ENCODE results near the gene THAP8. TPM values are rescaled to one million over a fixed set of nuclear protein-coding genes. Genes with fewer than 3 reads are reported as not detected.
"Not testable (repeated sequence)": the region's sequence is repeated elsewhere in the genome, so short reads cannot be mapped to it uniquely, and the experiment has no call there.

Gene THAP8
- total RNA-seq, 1 donor from 2014 or later, result 5.2 TPM

DNA sequence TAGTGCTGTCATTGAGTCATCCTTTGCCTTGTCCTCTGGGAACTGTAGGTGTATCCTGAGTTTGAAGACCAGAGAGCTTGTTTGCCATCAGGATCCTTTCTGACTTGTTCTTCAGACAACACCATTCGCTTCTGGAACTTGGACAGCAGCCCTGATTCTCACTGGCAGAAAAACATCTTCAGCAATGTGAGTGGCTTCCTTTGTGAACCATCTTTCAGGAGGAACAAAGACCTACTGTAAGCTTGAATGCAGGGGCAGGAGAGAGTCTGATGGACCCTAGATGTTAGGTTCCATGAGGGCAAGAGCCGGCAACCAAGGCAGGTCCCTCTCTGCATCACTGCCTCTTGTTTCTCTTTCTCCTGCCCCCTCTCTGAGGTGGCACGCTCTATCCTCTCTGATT lies 27.3 kb upstream of the THAP8 start:
- ATAC-seq, result no peak
- no peaks in the 10 kb centered on the region for H3K4me1 ChIP-seq
- H3K4me3 ChIP-seq, result no peak overlapping the region
- no peak for DNase-seq
- no peaks in the 10 kb centered on the region for H3K9me3 ChIP-seq
- intact Hi-C loops (cut with DNase I), result no loop called here
- TF ChIP-seq, protein P1, sequence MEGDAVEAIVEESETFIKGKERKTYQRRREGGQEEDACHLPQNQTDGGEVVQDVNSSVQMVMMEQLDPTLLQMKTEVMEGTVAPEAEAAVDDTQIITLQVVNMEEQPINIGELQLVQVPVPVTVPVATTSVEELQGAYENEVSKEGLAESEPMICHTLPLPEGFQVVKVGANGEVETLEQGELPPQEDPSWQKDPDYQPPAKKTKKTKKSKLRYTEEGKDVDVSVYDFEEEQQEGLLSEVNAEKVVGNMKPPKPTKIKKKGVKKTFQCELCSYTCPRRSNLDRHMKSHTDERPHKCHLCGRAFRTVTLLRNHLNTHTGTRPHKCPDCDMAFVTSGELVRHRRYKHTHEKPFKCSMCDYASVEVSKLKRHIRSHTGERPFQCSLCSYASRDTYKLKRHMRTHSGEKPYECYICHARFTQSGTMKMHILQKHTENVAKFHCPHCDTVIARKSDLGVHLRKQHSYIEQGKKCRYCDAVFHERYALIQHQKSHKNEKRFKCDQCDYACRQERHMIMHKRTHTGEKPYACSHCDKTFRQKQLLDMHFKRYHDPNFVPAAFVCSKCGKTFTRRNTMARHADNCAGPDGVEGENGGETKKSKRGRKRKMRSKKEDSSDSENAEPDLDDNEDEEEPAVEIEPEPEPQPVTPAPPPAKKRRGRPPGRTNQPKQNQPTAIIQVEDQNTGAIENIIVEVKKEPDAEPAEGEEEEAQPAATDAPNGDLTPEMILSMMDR (IDR thresholded peaks at IDR 0.05), result no peak
- no peaks in the 10 kb centered on the region for H3K36me3 ChIP-seq
- no peak overlapping the region for H3K27ac ChIP-seq
- H3K27me3 ChIP-seq, result no peaks in the 10 kb centered on the region

DNA sequence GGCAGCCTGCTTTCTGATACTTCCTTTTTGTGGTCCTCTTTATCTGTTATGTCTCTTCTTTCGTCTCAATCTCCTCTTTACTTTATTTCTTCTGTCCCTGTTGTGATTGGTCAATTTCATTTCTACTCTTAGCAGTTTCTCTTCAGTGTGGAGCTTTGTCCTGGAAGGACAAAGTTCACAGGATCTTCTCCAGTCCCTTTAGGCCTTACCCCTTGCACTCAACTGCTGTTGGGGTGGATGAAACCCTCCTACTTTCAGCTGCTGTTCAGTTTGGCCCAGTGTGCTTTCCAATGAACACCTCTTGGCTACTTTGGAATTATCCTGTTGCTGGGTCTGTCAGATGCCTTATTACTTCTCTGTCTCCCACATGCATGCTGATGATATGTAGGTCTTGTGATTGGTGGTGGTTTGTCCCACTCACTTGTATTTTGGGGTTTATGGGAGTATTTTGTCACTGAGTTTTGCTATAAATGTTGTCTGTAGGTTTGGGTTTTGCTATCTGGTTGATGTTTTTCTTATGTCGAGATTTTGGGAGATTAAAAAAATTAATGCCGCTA lies 25.4 kb upstream of the THAP8 start:
- H3K4me3 ChIP-seq, result no peak overlapping the region
- H3K4me1 ChIP-seq, result no peaks in the 10 kb centered on the region
- no peak for ATAC-seq
- DNase-seq, result no peak
- H3K9me3 ChIP-seq, result no peaks in the 10 kb centered on the region
- no peaks in the 10 kb centered on the region for H3K36me3 ChIP-seq
- intact Hi-C loops (cut with DNase I), result no loop called here
- H3K27ac ChIP-seq, result no peak overlapping the region
- TF ChIP-seq, protein P1 (IDR thresholded peaks at IDR 0.05), result no peak
- no peaks in the 10 kb centered on the region for H3K27me3 ChIP-seq

DNA sequence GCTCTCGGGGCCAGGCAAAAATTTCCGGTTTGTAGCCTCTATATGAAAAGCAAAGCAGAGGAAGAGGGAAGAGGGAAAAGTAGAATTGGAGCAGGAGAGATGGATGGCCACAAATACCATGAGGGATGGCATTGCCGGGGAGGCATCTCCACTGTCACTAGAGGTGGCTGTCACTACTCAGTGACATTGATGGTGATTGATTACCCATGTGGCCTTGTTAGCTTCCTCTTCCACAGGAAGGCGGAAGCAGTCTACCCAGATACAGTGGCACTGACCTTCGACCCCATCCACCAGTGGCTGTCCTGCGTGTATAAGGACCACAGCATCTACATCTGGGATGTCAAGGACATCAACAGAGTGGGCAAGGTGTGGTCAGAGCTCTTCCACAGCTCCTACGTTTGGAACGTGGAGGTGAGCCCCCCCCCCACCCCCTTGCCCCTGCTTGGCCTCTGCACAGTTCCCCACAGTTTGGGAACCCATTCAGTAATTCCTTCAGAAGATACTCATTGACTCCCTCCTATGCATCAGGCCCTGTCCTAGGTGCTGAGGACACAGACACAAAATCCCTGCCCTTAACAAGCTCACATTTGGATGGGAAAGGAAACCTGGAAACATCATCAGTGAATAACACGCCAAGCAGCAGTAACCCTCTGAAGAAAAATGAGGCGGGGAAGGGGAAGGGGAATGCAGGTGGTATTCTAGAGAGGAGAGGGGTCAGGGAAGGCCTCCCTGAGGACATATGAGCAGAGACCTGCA lies 19.2 kb upstream of the THAP8 start:
- no peak overlapping the region for H3K4me3 ChIP-seq
- intact Hi-C loops (cut with DNase I), result no loop called here
- TF ChIP-seq, protein P1 (IDR thresholded peaks at IDR 0.05), result no peak

DNA sequence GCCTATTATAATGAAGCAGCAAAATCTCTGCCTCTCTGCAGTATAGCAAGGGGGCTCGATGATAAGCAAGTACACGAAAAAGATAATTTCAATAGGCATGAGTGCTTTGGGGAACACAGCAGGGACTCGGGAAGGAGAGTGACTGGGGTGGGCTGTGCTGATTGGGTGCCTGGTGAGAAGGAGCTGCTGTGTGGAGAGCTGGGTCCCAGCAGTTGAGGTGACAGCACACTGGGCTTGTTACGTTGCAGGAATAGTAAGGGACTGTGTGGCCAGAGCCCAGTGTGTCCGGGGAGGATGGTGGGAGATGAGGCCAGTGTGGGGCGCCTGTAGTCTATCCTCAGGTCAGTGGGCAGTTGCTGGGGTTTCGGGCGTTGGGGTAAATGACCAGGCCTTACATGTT lies 18.0 kb upstream of the THAP8 start:
- H3K27me3 ChIP-seq, result no peaks in the 10 kb centered on the region
- H3K4me3 ChIP-seq, result no peak overlapping the region
- TF ChIP-seq, protein P1 (IDR thresholded peaks at IDR 0.05), result no peak
- DNase-seq (no peak), ATAC-seq (no peak)
- no peaks in the 10 kb centered on the region for H3K9me3 ChIP-seq
- H3K36me3 ChIP-seq, result no peaks in the 10 kb centered on the region
- no peaks in the 10 kb centered on the region for H3K4me1 ChIP-seq
- no peak overlapping the region for H3K27ac ChIP-seq
- intact Hi-C loops (cut with DNase I), result no loop called here

More for the DNA sequence above, 19.2 kb upstream of the THAP8 start:
- Histone ChIP-seq H3K27me3 (no peaks in the 10 kb centered on the region), H3K4me1 (no peaks in the 10 kb centered on the region), H3K9me3 (no peaks in the 10 kb centered on the region), H3K36me3 (no peaks in the 10 kb centered on the region), H3K27ac (no peak overlapping the region)
- no peak for ATAC-seq
- no peak for DNase-seq

DNA sequence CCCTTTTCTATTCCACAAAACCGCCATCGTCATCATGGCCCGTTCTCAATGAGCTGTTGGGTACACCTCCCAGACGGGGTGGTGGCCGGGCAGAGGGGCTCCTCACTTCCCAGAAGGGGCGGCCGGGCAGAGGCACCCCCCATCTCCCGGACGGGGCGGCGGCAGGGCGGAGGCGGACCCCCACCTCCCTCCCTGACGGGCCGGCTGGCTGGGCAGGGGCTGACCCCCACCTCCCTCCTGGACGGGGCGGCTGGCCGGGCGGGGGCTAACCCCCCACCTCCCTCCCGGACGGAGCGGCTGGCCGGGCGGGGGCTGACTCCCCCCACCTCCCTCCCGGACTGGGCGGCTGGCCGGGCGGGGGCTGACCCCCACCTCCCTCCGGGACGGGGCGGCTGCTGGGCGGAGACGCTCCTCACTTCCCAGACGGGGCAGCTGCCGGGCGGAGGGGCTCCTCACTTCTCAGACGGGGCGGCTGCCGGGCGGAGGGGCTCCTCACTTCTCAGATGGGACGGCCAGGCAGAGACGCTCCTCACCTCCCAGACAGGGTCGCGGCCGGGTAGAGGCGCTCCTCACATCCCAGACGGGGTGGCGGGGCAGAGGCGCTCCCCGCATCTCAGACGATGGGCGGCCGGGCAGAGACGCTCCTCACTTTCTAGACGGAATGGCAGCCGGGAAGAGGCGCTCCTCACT lies 14.9 kb upstream of the THAP8 start:
- H3K27ac ChIP-seq; H3K4me1 ChIP-seq; H3K27me3 ChIP-seq; ATAC-seq; H3K4me3 ChIP-seq; DNase-seq; H3K36me3 ChIP-seq; H3K9me3 ChIP-seq; intact Hi-C loops (cut with DNase I): not testable (repeated sequence)

DNA sequence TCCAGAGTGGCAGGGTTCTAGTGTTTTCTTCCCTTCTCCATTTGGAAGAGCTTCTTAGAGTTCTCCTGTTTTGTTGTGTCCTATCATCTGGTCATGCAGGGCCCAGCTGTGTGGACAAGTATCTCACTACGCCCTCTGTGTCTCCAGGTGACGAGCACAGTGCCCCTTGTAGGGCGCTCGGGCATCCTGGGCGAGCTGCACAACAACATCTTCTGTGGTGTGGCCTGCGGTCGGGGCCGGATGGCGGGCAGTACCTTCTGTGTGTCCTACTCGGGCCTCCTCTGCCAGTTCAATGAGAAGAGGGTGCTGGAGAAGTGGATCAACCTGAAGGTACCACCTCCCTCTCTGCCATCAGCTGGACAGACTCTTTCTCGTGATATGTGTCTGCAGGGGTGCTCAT lies 13.6 kb upstream of the THAP8 start:
- Histone ChIP-seq H3K27me3 (no peaks in the 10 kb centered on the region), H3K4me1 (no peaks in the 10 kb centered on the region), H3K4me3 (no peak overlapping the region), H3K9me3 (no peaks in the 10 kb centered on the region), H3K27ac (no peak overlapping the region), H3K36me3 (no peaks in the 10 kb centered on the region)
- TF ChIP-seq, protein P1 (IDR thresholded peaks at IDR 0.05), result no peak
- intact Hi-C loops (cut with DNase I), result no loop called here
- DNase-seq, result no peak
- ATAC-seq, result no peak
